HG02840 (cell line): Measurements from ENCODE around the gene GTF2A1.
"Not testable (repeated sequence)": the region's sequence is repeated elsewhere in the genome, so short reads cannot be mapped to it uniquely, and the experiment has no call there.

Experiments used
- ATAC-seq: cut with Tn5 transposase; IDR thresholded peaks from one replicate; pipeline ENCODE4 v1.9.1; 2021; ENCODE audit warnings: mild to moderate bottlenecking, moderate library complexity, moderate number of reproducible peaks; ENCODE audit not compliant: unreplicated experiment, low FRiP score

The GTF2A1 gene

GRCh38 chr14:81233615-81234014, 12.9 kb upstream of the GTF2A1 start:
- no peak for ATAC-seq

- ATAC-seq, result no peak
Observed at GRCh38 chr14:81231540-81231939, 10.8 kb upstream of the GTF2A1 start.

DNA sequence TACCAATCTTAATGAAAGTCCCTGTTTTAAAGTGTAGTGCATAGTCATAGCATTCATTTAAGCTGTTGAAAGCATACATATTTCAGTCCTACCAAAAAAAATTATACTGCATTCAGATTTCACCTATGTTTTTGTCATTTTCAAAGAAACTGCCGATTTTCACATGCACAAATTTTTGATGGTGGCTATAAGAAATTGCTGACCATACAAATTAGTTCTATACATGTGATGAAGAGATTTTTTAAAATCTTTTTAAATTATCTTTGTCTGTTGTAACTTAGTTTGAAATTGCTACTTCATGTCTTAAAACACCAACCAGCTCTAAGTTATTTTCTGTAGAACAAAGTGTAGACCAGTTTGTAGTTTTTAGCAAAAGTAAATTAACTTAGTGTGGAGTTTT, 3.5 kb upstream of the GTF2A1 start:
- ATAC-seq, result no peak

DNA sequence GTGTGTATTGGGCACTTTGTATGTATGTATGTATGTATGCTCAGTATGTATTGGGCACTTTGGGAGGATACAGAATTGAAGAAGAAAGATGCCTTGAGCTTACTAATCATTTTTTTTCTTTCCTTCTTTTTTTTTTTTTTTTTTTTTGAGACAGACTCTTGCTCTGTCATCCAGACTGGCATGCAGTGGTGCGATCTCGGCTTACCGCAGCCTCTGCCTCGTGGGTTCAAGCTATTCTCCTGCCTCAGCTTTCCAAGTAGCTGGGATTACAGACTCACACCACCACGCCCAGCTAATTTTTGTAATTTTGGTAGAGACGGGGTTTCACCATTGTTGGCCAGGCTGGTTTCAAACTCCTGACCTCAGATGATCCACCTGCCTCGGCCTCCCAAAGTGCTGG, 3.0 kb upstream of the GTF2A1 start:
- not testable (repeated sequence) for ATAC-seq

DNA sequence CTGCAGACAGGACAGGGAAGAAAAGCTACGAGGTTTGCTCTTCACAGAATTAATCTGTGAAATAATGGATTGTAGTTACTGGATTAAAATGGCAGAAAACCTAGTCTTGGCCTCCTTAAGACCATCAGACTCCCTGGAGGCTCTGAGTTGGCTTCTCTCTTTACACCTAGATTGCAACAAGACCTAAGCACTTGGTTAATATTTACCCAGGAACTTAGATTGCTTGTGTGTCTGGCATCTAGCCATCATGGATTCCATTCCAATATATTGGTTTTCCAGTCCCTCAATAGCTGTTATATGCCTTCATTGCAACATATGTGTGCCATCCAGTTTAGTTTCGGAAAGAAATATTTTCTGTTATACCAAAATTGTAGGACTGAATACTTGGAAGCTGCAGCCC, 1.9 kb upstream of the GTF2A1 start:
- ATAC-seq, result no peak

GRCh38 chr14:81222126-81222525, 1.4 kb upstream of the GTF2A1 start:
- no peak for ATAC-seq

DNA sequence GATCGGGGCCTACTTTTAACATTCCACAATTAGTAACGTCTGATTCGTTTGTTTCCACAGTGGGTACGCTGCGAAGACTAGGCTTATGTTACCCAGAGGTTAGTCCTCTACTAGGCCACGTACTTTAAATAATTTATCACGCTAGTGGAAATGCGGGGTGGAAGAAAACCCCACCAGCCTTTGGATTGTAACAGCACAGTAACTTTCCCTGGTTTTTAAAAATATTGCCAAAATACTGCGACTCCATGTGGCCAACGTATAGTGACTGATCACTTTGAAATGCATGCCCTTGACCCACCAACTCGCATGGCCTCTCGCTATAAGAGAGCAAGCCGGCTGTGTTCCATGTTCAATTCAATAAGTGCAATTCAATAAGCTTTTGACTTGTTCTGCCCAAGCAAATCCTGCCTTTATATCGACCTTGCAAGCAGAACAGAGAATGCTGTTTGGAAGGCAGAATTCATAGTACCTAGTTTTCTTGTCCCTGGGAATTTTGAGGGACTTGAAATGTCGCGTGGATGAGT, 882 bp upstream of the GTF2A1 start:
- ATAC-seq, result no peak

GRCh38 chr14:81220580-81220829, 254 bp downstream of the GTF2A1 start:
- ATAC-seq, result no peak

DNA sequence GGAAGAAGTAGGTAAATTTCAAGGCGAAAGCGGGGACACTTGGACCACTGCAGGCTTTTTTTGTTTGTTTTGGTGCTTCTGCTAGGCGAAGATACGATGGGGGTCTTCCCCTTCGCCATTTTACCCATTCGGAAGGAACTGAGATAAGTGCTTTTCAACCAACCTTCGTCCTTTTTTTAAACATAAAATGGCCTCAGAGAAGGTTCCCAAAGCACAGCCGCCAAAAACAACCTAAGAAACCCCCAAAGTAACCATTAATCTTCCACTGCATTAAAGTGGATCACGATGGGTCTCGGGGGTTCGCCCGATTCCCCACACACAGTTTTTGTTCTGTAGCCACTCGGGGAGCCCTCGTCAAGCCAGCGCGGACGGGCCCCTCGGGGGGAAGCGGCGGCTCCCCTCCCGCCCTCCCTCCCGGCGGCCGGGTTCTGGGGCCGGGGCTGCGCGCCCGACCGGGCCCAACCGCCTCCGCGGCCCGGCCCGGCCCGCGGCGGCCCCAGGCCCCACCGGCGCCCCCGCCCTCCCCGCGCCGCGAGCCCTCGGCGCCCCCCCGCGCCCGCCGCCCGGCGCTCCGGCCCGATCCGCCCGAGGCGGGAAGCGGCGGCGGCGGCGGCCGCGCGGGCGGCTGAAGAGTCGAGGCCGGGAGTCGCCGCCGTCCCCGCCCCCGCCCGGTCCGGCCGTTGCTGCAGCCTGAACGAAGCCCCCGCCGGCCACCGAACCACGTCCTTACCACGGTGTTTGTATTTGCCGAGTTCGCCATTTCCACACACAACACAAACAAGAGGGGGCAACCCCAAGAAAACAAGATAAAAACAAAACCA, 790 bp downstream of the GTF2A1 start:
- no peak for ATAC-seq

GRCh38 chr14:81219210-81219758, 1.5 kb downstream of the GTF2A1 start:
- peak; percentile 51 for ATAC-seq

GRCh38 chr14:81211844-81212243, 8.9 kb downstream of the GTF2A1 start:
- ATAC-seq, result peak; percentile 56

- no peak for ATAC-seq
Observed at GRCh38 chr14:81209167-81209836, 11.5 kb downstream of the GTF2A1 start.

DNA sequence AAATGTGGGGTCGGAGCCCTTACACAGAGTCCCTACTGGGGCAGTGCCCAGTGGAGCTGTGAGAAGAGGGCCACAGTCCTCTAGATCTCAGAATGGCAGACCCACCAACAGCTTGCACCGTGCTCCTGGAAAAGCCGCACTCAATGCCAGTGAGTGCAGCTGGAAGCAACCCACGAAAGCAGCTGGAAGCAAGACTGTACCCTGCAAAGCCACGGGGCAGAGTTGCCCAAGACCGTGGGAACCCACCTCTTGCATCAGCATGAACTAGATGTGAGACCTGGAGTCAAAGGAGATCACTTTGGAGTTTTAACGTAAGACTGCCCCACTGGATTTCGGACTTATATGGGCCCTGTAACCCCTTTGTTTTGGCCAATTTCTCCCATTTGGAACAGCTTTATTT, 12.3 kb downstream of the GTF2A1 start:
- no peak for ATAC-seq

GRCh38 chr14:81206115-81206514, 14.6 kb downstream of the GTF2A1 start:
- no peak for ATAC-seq

GRCh38 chr14:81205639-81206038, 15.1 kb downstream of the GTF2A1 start:
- no peak for ATAC-seq

GRCh38 chr14:81200054-81200453, 20.7 kb downstream of the GTF2A1 start:
- ATAC-seq, result no peak

DNA sequence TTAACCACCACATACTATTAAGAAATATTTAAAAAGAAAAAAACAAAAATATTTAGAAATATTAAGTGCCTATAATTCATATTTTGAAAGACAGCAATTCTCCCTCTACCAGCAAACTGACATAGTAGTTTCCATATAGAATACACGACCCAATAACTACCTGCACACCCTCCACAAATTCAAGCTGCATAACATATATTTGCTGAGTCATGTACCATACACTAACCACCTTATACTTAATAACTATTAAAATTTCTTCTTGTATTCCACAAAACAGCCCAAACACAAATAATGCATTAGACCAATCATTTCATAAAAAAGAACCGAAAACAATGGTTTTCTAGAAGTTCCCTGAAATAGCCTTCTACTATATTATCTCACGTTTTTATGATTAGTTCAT, 21.7 kb downstream of the GTF2A1 start:
- ATAC-seq, result no peak

DNA sequence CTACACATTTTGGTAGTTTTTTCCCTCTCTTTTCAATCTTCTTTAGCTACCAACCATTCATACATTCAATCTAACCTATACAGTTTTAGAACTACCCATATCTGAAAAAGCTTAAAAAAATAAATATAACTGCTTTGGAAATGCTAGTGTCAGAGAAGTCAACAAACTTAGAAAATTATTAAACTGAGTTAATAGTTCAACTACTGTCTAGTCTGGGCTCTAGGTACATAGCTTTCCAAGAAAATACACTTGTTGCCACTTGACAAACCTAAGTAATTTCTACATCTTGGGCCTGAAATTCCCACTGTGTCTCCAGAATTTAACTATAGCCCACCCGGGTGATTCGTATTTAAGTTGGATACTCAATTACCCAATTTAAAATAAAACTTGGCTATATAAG, 22.1 kb downstream of the GTF2A1 start:
- ATAC-seq, result no peak

DNA sequence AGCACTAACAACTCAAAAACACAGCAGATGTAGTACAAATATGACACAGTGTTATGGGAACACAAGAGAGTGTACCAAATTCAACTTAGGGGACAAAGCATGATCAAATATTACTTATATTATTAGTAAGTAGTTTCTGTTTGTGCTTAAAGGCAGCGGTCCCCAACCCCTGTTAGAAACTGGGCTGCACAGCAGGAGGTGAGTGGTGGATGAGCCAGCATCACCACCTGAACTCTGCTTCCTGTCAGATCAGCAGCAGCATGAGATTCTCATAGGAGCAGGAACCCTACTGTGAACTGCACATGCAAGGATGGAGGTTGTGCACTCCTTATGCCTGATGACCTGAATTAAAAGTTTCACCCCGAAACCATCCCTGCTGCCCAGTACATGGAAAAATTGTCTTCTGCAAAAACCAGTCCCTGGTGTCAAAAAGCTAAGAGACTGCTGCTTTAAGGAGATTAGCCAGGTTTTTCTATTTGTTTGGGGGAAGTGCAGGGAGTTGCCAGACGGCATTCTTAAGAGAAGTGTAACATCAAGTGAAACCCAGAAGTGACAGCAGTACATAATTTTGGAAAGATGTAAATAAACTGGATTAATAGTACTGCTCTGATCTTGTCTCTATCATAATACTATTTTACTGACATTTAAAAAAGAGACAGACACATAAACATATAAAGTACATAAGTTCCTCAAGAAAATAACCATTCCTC, 26.7 kb downstream of the GTF2A1 start:
- ATAC-seq, result peak; percentile 71

GRCh38 chr14:81192594-81192993, 28.2 kb downstream of the GTF2A1 start:
- no peak for ATAC-seq

GRCh38 chr14:81187832-81188522, 32.8 kb downstream of the GTF2A1 start:
- no peak for ATAC-seq
